HG03432 (cell line): Measurements from ENCODE around the gene HOXC13.

Experiments
- ATAC-seq: cut with Tn5 transposase; IDR thresholded peaks from one replicate; pipeline ENCODE4 v1.9.1; 2021; ENCODE audit warnings: mild to moderate bottlenecking, moderate library complexity; ENCODE audit not compliant: unreplicated experiment

Gene HOXC13

GRCh38 chr12:53939141-53940108, 794 bp downstream of the HOXC13 start:
- ATAC-seq = no peak

GRCh38 chr12:53940443-53941014, 1.9 kb downstream of the HOXC13 start:
- ATAC-seq = no peak

- ATAC-seq = no peak
Observed at GRCh38 chr12:53941187-53941586, 2.6 kb downstream of the HOXC13 start.

- ATAC-seq = no peak
Observed at GRCh38 chr12:53941750-53942149, 3.1 kb downstream of the HOXC13 start.

- no peak for ATAC-seq
Observed at GRCh38 chr12:53942467-53942997, 3.9 kb downstream of the HOXC13 start.

- no peak for ATAC-seq
Observed at GRCh38 chr12:53944209-53944608, 5.6 kb downstream of the HOXC13 start.

GRCh38 chr12:53944907-53945847, 6.5 kb downstream of the HOXC13 start:
- ATAC-seq = no peak

- ATAC-seq = no peak
Observed at GRCh38 chr12:53947743-53948142, 9.1 kb downstream of the HOXC13 start.

GRCh38 chr12:53948650-53949593, 10.3 kb downstream of the HOXC13 start:
- no peak for ATAC-seq

- no peak for ATAC-seq
Observed at GRCh38 chr12:53949631-53950436, 11.2 kb downstream of the HOXC13 start.

GRCh38 chr12:53950437-53950773, 11.8 kb downstream of the HOXC13 start:
- ATAC-seq = no peak

GRCh38 chr12:53950789-53951576, 12.4 kb downstream of the HOXC13 start:
- ATAC-seq = no peak

- ATAC-seq = no peak
Observed at GRCh38 chr12:53951577-53952334, 13.1 kb downstream of the HOXC13 start.

- no peak for ATAC-seq
Observed at GRCh38 chr12:53952335-53952694, 13.7 kb downstream of the HOXC13 start.

- ATAC-seq = no peak
Observed at GRCh38 chr12:53952871-53953734, 14.5 kb downstream of the HOXC13 start.

GRCh38 chr12:53953831-53954693, 15.4 kb downstream of the HOXC13 start:
- no peak for ATAC-seq
